NCI-H2029 (cell line): Measurements from ENCODE around the gene STEAP3.
A peak's percentile ranks its signal among the peaks of the same experiment; 100 is the strongest.

Experiments
- DNase-seq: peaks from one replicate; lab custom pipeline; 2025; lab: John Stamatoyannopoulos, UW

The STEAP3 gene

GRCh38 chr2:119223521-119224390 is at the start of gene STEAP3:
Gene STEAP3, plus strand, starts transcription at chr2:119223834. Its CDS starts 7,179 bp downstream, at chr2:119231013.
- DNase-seq, result peak; percentile 64

GRCh38 chr2:119174216-119174992 is 49.2 kb upstream of the STEAP3 start:
- peak; percentile 5 for DNase-seq

GRCh38 chr2:119174993-119175347 is 48.7 kb upstream of the STEAP3 start:
- DNase-seq, result no peak

DNA sequence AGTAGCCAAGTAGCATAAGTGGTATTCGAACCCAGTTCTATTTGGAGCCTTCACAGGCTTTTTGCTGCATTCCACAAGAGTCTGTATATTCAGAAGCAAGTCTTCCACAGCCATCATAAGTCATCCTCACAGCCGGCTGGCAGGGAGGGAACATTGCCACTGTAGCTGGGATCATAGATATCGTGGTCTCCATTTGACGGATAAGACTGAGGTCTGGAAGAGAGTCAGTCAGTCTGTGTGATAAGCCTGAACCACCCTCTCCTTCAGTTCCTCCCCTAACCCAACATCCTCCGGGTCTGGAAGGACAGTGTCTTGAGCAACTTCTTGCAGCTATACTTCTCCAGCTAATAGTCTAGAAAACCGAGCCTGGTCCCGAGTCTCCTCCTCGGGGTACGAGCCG is 48.1 kb upstream of the STEAP3 start:
- no peak for DNase-seq

- DNase-seq, result no peak
Measured at GRCh38 chr2:119177171-119177837, 46.3 kb upstream of the STEAP3 start.

GRCh38 chr2:119177838-119178190 is 45.8 kb upstream of the STEAP3 start:
- no peak for DNase-seq

DNA sequence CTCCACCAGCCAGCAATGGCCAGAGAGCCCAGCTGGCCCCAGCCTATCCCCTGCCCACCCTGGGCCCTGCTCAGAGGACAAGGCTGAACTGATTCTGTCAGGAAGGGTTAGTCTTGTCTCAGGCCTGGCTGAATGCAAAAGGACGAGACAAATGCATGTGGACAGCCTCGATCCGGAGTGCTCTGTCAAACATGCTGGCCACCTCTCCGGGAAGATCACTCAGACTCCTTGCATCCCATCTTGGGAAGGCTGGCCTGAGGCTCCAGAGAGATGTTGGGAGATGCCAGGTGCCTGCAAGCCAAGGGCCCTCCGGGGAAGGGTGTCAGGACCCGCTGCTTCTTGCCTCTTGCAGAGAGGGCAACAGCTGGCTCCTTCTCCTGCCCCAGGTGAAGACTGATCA is 44.9 kb upstream of the STEAP3 start:
- DNase-seq, result no peak

DNA sequence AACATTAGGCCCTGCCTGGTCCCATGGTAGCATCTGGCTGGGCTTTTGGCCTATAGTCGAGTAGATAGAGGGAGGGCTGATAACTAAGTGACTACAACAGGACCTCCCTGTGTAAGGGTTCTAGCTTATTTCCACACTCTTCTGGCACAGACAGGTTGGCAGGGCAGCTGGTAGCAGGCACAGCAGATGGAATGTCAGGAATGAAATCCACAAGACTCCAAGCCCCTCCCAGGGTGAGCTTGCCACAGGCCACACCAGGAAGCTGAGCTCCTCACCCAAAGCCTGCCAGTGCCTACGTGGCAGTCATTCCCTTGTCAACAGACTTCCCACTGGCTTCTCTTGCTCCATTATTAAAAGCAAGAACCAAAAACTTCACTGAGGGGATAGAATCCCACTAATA is 44.4 kb upstream of the STEAP3 start:
- DNase-seq, result no peak

DNA sequence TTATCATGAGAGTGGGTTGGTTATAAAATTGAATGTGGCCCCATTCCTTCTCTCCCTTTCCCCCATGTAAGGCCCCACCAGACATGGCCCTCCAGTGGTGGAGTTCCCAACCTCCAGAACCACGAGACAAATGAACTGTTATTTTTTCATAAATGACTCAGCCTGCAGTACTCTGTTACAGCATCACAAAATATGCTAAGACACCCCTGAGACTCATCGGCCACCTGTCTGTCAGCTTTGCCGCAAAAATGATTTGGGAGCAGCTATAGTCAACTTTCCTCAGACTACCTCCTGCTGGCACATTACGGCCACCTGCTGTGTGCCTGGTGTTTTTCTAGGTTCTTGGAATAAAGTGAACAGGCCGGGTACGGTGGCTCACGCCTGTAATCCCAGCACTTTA is 43.6 kb upstream of the STEAP3 start:
- no peak for DNase-seq

DNA sequence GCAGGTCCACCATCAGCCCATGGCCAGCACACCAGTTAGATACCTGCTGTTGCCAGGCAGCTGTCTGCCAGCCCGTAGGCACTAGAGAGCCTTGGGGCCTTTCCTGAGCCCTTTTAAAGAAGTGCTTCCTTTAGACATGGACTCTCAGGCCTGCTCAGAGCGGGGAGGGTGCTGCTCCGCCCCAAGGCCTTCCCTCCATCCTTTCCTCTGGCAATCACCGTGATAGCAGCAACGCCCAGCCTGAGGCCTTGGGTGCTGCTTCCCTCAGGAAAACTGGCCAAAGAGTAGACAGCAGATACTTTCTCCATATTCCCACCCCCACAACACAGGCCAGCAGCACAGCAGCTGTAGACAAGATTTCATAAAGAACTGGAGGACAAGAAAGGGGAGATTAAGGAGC is 42.7 kb upstream of the STEAP3 start:
- DNase-seq, result no peak

GRCh38 chr2:119181391-119181790 is 42.2 kb upstream of the STEAP3 start:
- DNase-seq, result no peak

DNA sequence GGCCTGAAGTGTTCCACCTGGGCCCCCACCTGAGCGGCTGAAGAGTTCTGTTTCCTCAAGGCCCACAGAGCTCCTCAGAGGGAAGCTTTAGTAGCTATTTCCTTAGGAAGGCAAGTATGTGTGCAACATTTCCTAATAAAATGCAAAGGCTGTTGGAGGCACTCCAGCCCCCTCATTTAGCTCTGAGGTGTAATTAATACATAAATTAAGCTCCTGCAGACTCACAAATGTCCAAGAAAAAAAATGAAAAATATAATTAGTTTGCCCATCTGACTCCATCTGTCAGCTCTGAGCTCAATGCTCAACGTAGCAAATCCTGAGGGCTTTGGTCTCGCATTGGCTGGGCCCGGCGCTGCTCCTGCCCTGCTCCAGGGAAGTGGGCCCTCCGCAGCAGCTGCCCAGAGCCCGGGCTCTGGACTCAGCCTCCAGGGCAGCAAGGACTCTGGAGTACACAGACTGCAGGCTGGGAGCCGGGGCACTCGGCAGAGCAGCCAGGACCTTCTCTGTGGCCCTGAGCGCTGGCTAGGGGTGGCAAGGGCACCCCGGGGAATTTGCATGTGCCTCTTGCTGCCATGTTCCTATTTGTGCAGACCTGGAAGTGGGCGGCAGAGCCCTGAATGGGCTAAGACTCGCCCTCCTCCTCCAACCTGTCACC is 41.7 kb upstream of the STEAP3 start:
- no peak for DNase-seq

- no peak for DNase-seq
Measured at GRCh38 chr2:119184512-119184911, 39.1 kb upstream of the STEAP3 start.

- DNase-seq, result no peak
Measured at GRCh38 chr2:119190321-119191111, 33.1 kb upstream of the STEAP3 start.

DNA sequence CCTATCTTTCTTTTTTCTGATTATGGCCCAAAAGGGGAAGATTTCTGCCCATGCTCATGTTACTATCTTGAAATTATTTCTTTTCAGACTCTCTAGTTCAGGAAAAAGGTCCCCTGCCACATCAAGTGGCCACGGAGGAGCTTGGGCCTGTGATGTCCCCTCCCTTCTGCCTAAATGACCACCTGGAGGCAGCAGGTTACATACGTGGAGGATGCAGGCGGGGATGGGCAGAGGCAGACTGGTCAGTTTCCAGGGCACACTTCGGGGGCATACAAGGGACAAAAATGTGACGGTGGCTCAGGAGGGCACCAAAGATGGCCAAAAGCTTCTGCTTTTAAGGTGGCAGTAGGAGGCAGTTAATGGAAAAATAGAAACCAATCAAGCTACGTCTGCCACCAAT is 30.7 kb upstream of the STEAP3 start:
- no peak for DNase-seq

DNA sequence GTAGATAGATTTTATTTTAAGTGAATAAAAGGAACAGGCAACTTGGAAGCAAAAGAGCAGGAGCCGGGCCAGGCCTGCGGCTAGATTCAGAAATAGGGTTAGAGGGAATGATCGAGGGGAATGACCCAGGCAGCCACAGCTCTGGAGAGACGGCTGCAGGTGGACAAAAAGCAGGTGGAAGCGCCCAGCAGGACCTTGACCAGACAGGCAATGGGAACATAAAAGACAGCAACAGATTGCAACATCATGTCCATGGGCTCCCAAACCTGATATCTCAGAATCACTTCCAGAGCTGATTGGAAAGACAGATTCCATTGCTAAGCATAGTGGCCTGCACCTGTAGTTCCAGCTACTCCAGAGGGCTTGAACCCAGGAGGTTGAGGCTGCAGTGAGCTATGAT is 28.6 kb upstream of the STEAP3 start:
- no peak for DNase-seq

GRCh38 chr2:119195887-119196286 is 27.7 kb upstream of the STEAP3 start:
- DNase-seq, result no peak

DNA sequence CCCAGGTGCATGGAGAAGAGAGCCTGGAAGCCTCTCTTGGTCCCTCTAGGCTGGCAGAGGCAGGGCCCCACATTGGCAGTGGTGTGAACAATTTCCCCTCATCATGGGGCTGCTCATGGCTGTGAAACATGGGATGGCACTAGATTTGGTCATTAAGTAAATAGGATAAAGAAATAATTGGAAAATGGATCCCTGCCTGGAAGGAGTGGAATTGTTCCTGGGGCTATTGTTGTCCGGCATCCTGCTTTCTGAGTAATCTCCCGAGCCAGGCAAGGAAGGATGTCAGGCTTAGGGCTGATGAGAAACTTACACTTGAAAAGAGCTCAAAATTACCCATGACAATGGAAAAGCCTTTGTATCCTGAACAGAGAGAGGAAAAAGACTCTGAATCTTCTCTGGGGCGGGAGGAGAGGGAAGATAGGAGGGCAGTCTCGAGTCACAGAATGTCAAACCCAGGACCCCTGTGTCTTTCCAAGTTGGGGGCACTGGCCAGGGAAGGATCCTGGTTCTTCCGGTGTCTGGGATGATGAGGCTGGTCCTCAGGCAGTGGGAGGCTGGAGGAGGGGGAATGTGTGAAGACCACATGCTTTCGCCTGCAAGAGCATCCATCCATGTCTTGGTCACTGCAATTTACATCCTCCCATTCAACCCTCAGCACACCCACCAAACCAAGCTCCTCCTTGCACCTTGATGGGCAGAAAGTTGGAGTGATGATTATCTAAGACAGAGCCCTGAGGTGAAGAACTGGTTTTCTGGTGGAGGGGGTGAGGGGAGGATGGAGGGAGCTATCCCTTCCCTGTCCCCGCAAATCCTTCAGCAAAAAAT is 27.1 kb upstream of the STEAP3 start:
- no peak for DNase-seq

- no peak for DNase-seq
Measured at GRCh38 chr2:119197126-119197405, 26.6 kb upstream of the STEAP3 start.

GRCh38 chr2:119197529-119198239 is 25.9 kb upstream of the STEAP3 start:
- DNase-seq, result no peak
